ENCODE data around the gene TFG. TPM values are rescaled to one million over a fixed set of nuclear protein-coding genes. Genes with fewer than 3 reads are reported as not detected.

Gene TFG
- total and polyA plus RNA-seq, 2 experiments from 2014 or later, result 87.6 to 88.5 TPM

DNA sequence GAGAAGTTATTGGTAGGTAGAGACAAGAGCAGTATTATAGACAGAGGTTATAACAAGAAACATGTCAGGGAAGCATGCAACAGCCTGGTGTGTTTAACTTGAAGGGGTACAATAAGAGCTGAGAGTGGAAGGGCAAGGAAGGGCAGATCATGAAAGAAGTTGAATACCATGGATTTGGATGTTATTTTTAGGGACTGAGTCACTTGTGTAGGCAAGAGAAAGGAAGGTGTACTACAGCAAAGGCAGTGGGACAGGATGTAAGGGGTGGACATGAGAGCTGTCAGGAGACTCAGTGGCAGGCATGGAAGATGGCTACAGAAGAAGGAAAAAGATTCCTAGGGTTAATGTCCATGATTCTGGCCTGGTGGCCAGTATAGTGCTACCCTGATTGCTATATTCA is 66.4 kb downstream of the TFG start:
- no peak overlapping the region for H3K4me3 ChIP-seq
- no peaks in the 10 kb centered on the region for H3K27me3 ChIP-seq (ENCODE audit: insufficient read depth)
- no peak for TF ChIP-seq JUNB (IDR thresholded peaks at IDR 0.05; ENCODE audit: unreplicated experiment)
- TF ChIP-seq, protein P1, sequence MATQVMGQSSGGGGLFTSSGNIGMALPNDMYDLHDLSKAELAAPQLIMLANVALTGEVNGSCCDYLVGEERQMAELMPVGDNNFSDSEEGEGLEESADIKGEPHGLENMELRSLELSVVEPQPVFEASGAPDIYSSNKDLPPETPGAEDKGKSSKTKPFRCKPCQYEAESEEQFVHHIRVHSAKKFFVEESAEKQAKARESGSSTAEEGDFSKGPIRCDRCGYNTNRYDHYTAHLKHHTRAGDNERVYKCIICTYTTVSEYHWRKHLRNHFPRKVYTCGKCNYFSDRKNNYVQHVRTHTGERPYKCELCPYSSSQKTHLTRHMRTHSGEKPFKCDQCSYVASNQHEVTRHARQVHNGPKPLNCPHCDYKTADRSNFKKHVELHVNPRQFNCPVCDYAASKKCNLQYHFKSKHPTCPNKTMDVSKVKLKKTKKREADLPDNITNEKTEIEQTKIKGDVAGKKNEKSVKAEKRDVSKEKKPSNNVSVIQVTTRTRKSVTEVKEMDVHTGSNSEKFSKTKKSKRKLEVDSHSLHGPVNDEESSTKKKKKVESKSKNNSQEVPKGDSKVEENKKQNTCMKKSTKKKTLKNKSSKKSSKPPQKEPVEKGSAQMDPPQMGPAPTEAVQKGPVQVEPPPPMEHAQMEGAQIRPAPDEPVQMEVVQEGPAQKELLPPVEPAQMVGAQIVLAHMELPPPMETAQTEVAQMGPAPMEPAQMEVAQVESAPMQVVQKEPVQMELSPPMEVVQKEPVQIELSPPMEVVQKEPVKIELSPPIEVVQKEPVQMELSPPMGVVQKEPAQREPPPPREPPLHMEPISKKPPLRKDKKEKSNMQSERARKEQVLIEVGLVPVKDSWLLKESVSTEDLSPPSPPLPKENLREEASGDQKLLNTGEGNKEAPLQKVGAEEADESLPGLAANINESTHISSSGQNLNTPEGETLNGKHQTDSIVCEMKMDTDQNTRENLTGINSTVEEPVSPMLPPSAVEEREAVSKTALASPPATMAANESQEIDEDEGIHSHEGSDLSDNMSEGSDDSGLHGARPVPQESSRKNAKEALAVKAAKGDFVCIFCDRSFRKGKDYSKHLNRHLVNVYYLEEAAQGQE (IDR thresholded peaks at IDR 0.05; ENCODE audit: unreplicated experiment), result no peak
- no peak for TF ChIP-seq NANOG (IDR thresholded peaks at IDR 0.05; ENCODE audit: borderline replicate concordance)
- TF ChIP-seq STAT1 (IDR thresholded peaks at IDR 0.05; ENCODE audit: unreplicated experiment), result no peak
- no peak for TF ChIP-seq ZNF114 (CRISPR knock-in tag; IDR thresholded peaks at IDR 0.05)
- TF ChIP-seq EZH2 (IDR thresholded peaks at IDR 0.05; ENCODE audit: low read depth, unreplicated experiment), result no peak
- TF ChIP-seq EZH2phosphoT487 (IDR thresholded peaks at IDR 0.05; ENCODE audit: unreplicated experiment), result no peak
- TF ChIP-seq, protein P2, sequence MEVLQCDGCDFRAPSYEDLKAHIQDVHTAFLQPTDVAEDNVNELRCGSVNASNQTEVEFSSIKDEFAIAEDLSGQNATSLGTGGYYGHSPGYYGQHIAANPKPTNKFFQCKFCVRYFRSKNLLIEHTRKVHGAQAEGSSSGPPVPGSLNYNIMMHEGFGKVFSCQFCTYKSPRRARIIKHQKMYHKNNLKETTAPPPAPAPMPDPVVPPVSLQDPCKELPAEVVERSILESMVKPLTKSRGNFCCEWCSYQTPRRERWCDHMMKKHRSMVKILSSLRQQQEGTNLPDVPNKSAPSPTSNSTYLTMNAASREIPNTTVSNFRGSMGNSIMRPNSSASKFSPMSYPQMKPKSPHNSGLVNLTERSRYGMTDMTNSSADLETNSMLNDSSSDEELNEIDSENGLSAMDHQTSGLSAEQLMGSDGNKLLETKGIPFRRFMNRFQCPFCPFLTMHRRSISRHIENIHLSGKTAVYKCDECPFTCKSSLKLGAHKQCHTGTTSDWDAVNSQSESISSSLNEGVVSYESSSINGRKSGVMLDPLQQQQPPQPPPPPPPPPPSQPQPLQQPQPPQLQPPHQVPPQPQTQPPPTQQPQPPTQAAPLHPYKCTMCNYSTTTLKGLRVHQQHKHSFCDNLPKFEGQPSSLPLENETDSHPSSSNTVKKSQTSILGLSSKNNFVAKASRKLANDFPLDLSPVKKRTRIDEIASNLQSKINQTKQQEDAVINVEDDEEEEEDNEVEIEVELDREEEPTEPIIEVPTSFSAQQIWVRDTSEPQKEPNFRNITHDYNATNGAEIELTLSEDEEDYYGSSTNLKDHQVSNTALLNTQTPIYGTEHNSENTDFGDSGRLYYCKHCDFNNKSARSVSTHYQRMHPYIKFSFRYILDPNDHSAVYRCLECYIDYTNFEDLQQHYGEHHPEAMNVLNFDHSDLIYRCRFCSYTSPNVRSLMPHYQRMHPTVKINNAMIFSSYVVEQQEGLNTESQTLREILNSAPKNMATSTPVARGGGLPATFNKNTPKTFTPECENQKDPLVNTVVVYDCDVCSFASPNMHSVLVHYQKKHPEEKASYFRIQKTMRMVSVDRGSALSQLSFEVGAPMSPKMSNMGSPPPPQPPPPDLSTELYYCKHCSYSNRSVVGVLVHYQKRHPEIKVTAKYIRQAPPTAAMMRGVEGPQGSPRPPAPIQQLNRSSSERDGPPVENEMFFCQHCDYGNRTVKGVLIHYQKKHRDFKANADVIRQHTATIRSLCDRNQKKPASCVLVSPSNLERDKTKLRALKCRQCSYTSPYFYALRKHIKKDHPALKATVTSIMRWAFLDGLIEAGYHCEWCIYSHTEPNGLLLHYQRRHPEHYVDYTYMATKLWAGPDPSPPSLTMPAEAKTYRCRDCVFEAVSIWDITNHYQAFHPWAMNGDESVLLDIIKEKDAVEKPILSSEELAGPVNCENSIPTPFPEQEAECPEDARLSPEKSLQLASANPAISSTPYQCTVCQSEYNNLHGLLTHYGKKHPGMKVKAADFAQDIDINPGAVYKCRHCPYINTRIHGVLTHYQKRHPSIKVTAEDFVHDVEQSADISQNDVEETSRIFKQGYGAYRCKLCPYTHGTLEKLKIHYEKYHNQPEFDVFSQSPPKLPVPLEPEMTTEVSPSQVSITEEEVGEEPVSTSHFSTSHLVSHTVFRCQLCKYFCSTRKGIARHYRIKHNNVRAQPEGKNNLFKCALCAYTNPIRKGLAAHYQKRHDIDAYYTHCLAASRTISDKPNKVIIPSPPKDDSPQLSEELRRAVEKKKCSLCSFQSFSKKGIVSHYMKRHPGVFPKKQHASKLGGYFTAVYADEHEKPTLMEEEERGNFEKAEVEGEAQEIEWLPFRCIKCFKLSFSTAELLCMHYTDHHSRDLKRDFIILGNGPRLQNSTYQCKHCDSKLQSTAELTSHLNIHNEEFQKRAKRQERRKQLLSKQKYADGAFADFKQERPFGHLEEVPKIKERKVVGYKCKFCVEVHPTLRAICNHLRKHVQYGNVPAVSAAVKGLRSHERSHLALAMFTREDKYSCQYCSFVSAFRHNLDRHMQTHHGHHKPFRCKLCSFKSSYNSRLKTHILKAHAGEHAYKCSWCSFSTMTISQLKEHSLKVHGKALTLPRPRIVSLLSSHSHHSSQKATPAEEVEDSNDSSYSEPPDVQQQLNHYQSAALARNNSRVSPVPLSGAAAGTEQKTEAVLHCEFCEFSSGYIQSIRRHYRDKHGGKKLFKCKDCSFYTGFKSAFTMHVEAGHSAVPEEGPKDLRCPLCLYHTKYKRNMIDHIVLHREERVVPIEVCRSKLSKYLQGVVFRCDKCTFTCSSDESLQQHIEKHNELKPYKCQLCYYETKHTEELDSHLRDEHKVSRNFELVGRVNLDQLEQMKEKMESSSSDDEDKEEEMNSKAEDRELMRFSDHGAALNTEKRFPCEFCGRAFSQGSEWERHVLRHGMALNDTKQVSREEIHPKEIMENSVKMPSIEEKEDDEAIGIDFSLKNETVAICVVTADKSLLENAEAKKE (CRISPR knock-in tag; IDR thresholded peaks at IDR 0.05), result no peak
- no peak for TF ChIP-seq ZNF331 (CRISPR knock-in tag; IDR thresholded peaks at IDR 0.05; ENCODE audit: low read depth)
- TF ChIP-seq, protein P3, sequence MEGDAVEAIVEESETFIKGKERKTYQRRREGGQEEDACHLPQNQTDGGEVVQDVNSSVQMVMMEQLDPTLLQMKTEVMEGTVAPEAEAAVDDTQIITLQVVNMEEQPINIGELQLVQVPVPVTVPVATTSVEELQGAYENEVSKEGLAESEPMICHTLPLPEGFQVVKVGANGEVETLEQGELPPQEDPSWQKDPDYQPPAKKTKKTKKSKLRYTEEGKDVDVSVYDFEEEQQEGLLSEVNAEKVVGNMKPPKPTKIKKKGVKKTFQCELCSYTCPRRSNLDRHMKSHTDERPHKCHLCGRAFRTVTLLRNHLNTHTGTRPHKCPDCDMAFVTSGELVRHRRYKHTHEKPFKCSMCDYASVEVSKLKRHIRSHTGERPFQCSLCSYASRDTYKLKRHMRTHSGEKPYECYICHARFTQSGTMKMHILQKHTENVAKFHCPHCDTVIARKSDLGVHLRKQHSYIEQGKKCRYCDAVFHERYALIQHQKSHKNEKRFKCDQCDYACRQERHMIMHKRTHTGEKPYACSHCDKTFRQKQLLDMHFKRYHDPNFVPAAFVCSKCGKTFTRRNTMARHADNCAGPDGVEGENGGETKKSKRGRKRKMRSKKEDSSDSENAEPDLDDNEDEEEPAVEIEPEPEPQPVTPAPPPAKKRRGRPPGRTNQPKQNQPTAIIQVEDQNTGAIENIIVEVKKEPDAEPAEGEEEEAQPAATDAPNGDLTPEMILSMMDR (conservative IDR thresholded peaks at IDR 0.05; ENCODE audit: low read depth in 2 of 2), result no peak
- no peak for TF ChIP-seq CREB1 (CRISPR knock-in tag; IDR thresholded peaks at IDR 0.05; ENCODE audit: low read depth)
- TF ChIP-seq, protein P4, sequence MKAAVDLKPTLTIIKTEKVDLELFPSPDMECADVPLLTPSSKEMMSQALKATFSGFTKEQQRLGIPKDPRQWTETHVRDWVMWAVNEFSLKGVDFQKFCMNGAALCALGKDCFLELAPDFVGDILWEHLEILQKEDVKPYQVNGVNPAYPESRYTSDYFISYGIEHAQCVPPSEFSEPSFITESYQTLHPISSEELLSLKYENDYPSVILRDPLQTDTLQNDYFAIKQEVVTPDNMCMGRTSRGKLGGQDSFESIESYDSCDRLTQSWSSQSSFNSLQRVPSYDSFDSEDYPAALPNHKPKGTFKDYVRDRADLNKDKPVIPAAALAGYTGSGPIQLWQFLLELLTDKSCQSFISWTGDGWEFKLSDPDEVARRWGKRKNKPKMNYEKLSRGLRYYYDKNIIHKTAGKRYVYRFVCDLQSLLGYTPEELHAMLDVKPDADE (IDR thresholded peaks at IDR 0.05), result no peak
- no peak for TF ChIP-seq POLR2AphosphoS5 (IDR thresholded peaks at IDR 0.05; ENCODE audit: low read depth)
- no peaks in the 10 kb centered on the region for H3K27me3 Mint-ChIP-seq (ENCODE audit: insufficient read depth, low read depth, poor library complexity)
- H3K9me3 Mint-ChIP-seq, result no peaks in the 10 kb centered on the region
- H3K4me3 Mint-ChIP-seq, result no peak overlapping the region
- H2AFZ ChIP-seq, result no peak overlapping the region
- H3K36me3 ChIP-seq (ENCODE audit: insufficient read depth), result no peaks in the 10 kb centered on the region
- H3K9me2 ChIP-seq (ENCODE audit: insufficient read depth), result peaks cover 6% of the 10 kb centered on the region
- DNase-seq (ENCODE audit: low spot score) (no peak), ATAC-seq (no peak)
- H3K4me1 ChIP-seq (ENCODE audit: insufficient read depth), result no peaks in the 10 kb centered on the region
- H3K79me2 ChIP-seq (replicated peaks; ENCODE audit: insufficient read depth), result no peaks in the 10 kb centered on the region
- H3K27ac ChIP-seq (ENCODE audit: low read depth), result no peak overlapping the region
- H3K4me1 Mint-ChIP-seq, result peaks cover 2% of the 10 kb centered on the region; the same call in 2 of the 3 replicates
- H3K36me3 Mint-ChIP-seq (ENCODE audit: low read depth), result no peaks in the 10 kb centered on the region
- no peaks in the 10 kb centered on the region for H3F3A ChIP-seq (replicated peaks; ENCODE audit: low read depth)
- no peak overlapping the region for H3K27ac Mint-ChIP-seq
- no peaks in the 10 kb centered on the region for H4K20me1 ChIP-seq (replicated peaks; ENCODE audit: insufficient read depth)
- H3K4me2 ChIP-seq, result no peak overlapping the region
